ENCODE results near the gene CTTNBP2.

Gene CTTNBP2

DNA sequence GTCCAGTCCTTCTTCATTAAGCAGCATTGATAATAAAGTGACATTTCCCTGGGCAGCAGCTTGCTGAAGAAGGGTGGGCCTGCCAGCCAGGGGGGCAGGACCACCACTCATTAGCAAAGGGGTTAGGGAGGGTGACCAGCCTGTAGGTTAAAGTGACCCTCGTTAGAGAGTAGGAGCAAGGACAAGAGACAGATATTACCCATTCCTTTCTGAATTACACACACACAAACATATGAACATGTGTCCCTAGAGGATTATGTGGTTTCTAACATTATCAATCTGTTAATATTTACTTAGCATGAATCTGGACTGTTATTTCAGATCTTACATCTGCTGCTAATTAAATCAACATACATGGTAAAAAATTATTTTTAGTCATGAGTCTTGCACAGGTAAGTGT is 88.9 kb downstream of the CTTNBP2 start:
- DNase-seq = peak in 1 of 2 experiments; percentile 72

GRCh38 chr7:117782761-117783160 is 90.5 kb downstream of the CTTNBP2 start:
- no peak for DNase-seq

GRCh38 chr7:117781707-117782106 is 91.5 kb downstream of the CTTNBP2 start:
- no peak for DNase-seq

DNA sequence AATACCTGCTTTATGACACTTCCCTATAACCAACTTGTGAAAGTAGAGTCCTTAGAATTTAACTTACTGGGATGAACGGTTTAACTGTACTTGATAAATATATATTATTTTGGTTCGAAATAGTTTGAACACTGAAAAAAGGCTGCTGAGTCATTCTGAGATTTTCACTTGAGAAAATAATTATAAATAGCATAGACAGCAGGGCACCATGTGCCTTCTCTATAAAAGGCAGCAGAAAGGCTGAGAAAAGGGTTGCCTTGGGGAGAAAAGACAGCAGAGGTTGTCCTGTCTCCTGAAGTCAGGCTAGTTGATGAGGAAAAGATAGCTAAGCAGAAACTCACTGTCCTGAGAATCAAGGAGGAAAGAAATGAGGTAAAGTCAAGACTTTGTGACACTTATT is 92.4 kb downstream of the CTTNBP2 start:
- no peak for DNase-seq

DNA sequence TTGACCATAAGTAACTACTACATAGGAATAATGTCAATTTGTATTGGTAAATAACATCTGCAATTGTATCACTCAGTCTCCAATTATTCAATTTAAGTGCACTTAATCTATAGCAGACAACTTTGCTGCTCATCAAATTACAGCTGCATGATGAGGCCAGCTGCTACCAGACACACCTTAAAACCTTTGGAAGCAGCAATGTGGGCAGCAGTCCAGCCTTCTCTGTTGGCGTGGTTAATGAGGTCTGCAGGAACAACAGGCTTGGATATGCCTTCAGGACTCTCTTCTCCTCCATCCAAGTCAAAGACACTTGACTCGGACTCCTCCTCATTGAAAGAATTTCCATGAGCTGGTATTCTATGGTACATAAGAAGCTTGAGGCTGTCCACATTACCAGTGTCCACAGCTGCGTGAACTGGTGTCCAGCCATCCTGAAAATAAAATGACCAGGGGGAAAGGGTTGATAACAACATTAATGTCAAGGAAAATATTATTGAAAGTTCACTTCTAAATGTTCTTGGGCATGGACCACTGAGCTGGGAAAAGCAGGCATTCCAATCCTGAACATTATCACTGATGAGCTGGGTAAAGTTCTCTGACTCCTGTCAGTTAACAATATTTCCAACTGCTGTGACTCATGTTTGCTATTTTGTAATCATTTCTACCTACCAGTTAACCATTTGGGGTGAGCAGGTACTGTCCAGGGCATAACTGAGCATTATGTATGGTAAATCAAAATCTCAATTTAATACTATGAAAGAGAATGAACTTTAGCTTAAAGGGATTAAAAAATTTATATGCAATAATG is 95.7 kb downstream of the CTTNBP2 start:
- peak; percentile 60 to 83 for DNase-seq

GRCh38 chr7:117776224-117776623 is 97.0 kb downstream of the CTTNBP2 start:
- DNase-seq = no peak

- DNase-seq = no peak
Observed at GRCh38 chr7:117775801-117776200, 97.4 kb downstream of the CTTNBP2 start.

- peak in 1 of 2 experiments; percentile 33 for DNase-seq
Observed at GRCh38 chr7:117774943-117775342, 98.3 kb downstream of the CTTNBP2 start.

- DNase-seq = no peak
Observed at GRCh38 chr7:117772421-117772820, 100.8 kb downstream of the CTTNBP2 start.

DNA sequence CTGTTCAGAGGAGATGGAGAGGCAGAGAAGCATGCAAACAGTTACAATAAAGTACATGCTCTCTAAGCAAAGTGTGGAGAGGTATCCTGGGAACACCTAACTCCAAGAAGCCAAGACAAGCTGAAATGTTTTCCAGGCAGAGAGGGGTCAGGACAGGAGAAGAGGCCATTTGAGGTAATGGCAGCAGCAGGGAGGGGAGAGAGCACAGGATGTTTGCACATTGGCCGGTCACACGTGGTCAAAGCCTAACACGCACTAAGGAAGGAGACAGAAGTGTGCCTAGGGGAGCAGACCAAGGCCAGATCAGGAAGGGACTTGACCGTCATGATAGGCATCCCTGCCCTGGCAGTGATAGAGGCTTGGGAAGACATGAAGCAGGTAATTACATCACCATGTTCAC is 101.5 kb downstream of the CTTNBP2 start:
- DNase-seq = no peak

GRCh38 chr7:117769085-117769484 is 104.2 kb downstream of the CTTNBP2 start:
- DNase-seq = no peak

GRCh38 chr7:117767951-117768350 is 105.3 kb downstream of the CTTNBP2 start:
- DNase-seq = no peak

DNA sequence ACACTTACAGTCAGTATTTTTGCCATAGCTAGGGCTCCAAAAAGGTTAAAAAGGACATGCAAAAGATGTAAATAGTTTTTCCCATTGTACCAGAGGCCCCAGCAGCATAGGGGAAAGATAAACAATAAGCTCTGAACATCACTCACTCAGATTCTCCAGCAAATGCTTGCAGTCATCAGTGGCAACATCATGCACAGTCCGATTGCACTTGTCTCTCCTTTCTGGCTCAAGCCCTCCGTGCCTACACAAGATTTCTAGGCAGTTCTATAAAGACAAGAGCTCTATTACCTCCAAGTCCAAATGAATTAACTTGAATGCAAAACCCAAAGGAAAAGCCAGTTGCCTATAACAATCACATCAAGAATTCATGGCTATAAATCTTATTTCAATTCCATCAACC is 106.3 kb downstream of the CTTNBP2 start:
- no peak for DNase-seq

GRCh38 chr7:117764031-117764430 is 109.2 kb downstream of the CTTNBP2 start:
- no peak for DNase-seq

DNA sequence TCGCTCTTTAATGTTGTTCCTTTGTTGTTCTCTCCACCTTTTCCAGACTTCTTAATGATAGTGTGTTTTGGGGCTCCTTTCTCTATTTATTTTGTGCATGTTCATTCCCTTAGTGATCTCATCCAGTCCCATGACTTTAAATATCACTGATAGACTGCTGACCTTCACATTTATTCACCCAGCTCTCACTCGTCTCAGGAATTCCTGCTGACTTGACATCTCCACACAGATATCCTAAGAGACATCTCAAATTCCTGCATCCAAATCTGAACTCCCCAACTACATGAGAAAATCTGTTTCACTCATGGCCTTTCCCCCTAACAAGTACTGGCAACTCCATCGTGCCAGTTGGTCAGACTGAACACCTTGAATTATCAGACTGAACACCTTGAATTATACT is 111.2 kb downstream of the CTTNBP2 start:
- DNase-seq = no peak

- no peak for DNase-seq
Observed at GRCh38 chr7:117759950-117760640, 113.1 kb downstream of the CTTNBP2 start.

GRCh38 chr7:117757440-117757839 is 115.8 kb downstream of the CTTNBP2 start:
- no peak for DNase-seq

GRCh38 chr7:117756586-117757085 is 116.6 kb downstream of the CTTNBP2 start:
- DNase-seq = no peak

GRCh38 chr7:117755136-117755535 is 118.1 kb downstream of the CTTNBP2 start:
- DNase-seq = no peak

GRCh38 chr7:117751775-117752174 is 121.5 kb downstream of the CTTNBP2 start:
- no peak for DNase-seq

- DNase-seq = peak in 1 of 2 experiments; percentile 34
Observed at GRCh38 chr7:117750612-117751563, 122.4 kb downstream of the CTTNBP2 start.

GRCh38 chr7:117741962-117742361 is 131.3 kb downstream of the CTTNBP2 start:
- no peak for DNase-seq

DNA sequence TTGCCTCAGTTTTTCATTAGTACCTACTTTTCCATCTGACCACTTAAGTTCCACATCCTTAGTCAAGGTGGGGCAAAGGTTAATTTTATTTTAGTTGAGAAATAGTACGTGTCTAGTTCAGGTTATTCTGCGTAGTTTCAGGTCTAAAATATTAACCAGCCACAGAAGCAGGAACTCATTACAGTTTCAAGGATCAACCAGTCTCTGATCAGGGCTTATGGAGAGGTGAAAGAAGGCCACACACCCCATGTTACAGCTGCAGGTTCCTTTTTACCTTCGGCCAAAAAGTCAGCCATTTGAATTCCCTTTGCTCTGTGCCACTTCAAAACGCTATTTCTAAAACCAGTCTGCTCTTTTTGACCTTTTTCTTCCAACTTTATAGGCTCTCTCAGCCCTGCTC is 134.2 kb downstream of the CTTNBP2 start:
- DNase-seq = no peak
